Loucy (cell line): Measurements from ENCODE around the gene STK39.

Source experiments
- H2AFZ ChIP-seq: fragments of 200-600 bp; sonication (generic); 2 replicates; pipeline ENCODE4 v1.6.0; 2016; ENCODE audit warnings: antibody characterized with exemption, mild to moderate bottlenecking, low read length, moderate library complexity
- H3F3A ChIP-seq: fragments of 200-600 bp; 2 replicates; pipeline ENCODE4 v1.6.0; 2016; ENCODE audit warnings: antibody characterized with exemption, low read depth, mild to moderate bottlenecking
- H3K27me3 ChIP-seq: fragments of 200-600 bp; sonication (generic); 2 replicates; pipeline ENCODE4 v1.6.1; 2014; ENCODE audit warnings: low read length, mild to moderate bottlenecking; ENCODE audit not compliant: insufficient read depth, poor library complexity, severe bottlenecking
- H3K36me3 ChIP-seq: fragments of 200-600 bp; sonication (generic); 2 replicates; pipeline ENCODE4 v1.6.1; 2016; ENCODE audit warnings: low read length; ENCODE audit not compliant: insufficient read depth
- H3K4me1 ChIP-seq: fragments of 200-600 bp; sonication (generic); 2 replicates; pipeline ENCODE4 v1.5.1; 2014; ENCODE audit warnings: low read length, mild to moderate bottlenecking; ENCODE audit not compliant: insufficient read depth, poor library complexity, severe bottlenecking
- H3K4me2 ChIP-seq: fragments of 200-600 bp; sonication (generic); 2 replicates; pipeline ENCODE4 v1.6.0; 2014; ENCODE audit warnings: antibody characterized with exemption, low read length, low read depth, mild to moderate bottlenecking; ENCODE audit not compliant: poor library complexity, severe bottlenecking
- H3K4me3 ChIP-seq: fragments of 200-600 bp; sonication (generic); 2 replicates; pipeline ENCODE4 v1.5.1; 2014; ENCODE audit warnings: low read length, mild to moderate bottlenecking, mixed read lengths; ENCODE audit not compliant: poor library complexity, severe bottlenecking
- H3K79me2 ChIP-seq: fragments of 200-600 bp; sonication (generic); 2 replicates; pipeline ENCODE4 v1.6.1; 2014; ENCODE audit warnings: low read length; ENCODE audit not compliant: insufficient read depth
- H3K9ac ChIP-seq: fragments of 200-600 bp; sonication (generic); 2 replicates; pipeline ENCODE4 v1.6.0; 2014; ENCODE audit warnings: mild to moderate bottlenecking, low read depth, low read length, moderate library complexity; ENCODE audit not compliant: poor library complexity, severe bottlenecking
- H3K9me2 ChIP-seq: fragments of 200-600 bp; sonication (generic); replicated peaks from 2 replicates; pipeline ENCODE4 v1.6.1; 2016; ENCODE audit warnings: low read depth, low read length, mixed read lengths
- H3K9me3 ChIP-seq: fragments of 200-600 bp; sonication (generic); 2 replicates; pipeline ENCODE4 v1.6.1; 2014; ENCODE audit warnings: mild to moderate bottlenecking, antibody characterized with exemption, low read length, low read depth; ENCODE audit not compliant: insufficient read depth
- H4K20me1 ChIP-seq: fragments of 200-600 bp; sonication (generic); 2 replicates; pipeline ENCODE4 v1.6.0; 2014; ENCODE audit warnings: antibody characterized with exemption, low read length, mild to moderate bottlenecking; ENCODE audit not compliant: insufficient read depth, poor library complexity, severe bottlenecking
- CTCF ChIP-seq: fragments of 200-600 bp; sonication (generic); conservative IDR thresholded peaks from 2 replicates; pipeline ENCODE4 v1.5.1; 2014; ENCODE audit warnings: mild to moderate bottlenecking, antibody characterized with exemption, low read length
- EZH2phosphoT487 ChIP-seq: fragments of 200-600 bp; IDR thresholded peaks from 2 replicates; pipeline ENCODE4 v1.6.1; 2018; ENCODE audit warnings: antibody characterized with exemption, mild to moderate bottlenecking, moderate library complexity, borderline replicate concordance

The STK39 gene

GRCh38 chr2:168210216-168210894 is 37.0 kb downstream of the STK39 start:
- H3K79me2 ChIP-seq = peaks cover 83% of the 10 kb centered on the region
- no peak for TF ChIP-seq CTCF
- no peak for TF ChIP-seq EZH2phosphoT487
- no peaks in the 10 kb centered on the region for H3K36me3 ChIP-seq
- peaks cover 7% of the 10 kb centered on the region for H4K20me1 ChIP-seq
- no peaks in the 10 kb centered on the region for H3K27me3 ChIP-seq
- H3K9me3 ChIP-seq = no peaks in the 10 kb centered on the region
- H3K4me2 ChIP-seq = peak overlapping the region; percentile 30
- no peak overlapping the region for H2AFZ ChIP-seq
- no peak overlapping the region for H3K9ac ChIP-seq
- H3F3A ChIP-seq = no peaks in the 10 kb centered on the region
- H3K4me3 ChIP-seq = no peak overlapping the region
- H3K4me1 ChIP-seq = peaks cover 49% of the 10 kb centered on the region
- no peaks in the 10 kb centered on the region for H3K9me2 ChIP-seq

GRCh38 chr2:168208652-168209051 is 38.7 kb downstream of the STK39 start:
- Histone ChIP-seq H3K4me1 (peaks cover 49% of the 10 kb centered on the region), H3K27me3 (no peaks in the 10 kb centered on the region), H3K9me3 (no peaks in the 10 kb centered on the region), H3K9ac (no peak overlapping the region), H3F3A (no peaks in the 10 kb centered on the region), H4K20me1 (peaks cover 7% of the 10 kb centered on the region), H3K9me2 (no peaks in the 10 kb centered on the region), H2AFZ (no peak overlapping the region), H3K4me2 (peak overlapping the region; percentile 5), H3K4me3 (no peak overlapping the region), H3K79me2 (peaks cover 80% of the 10 kb centered on the region), H3K36me3 (no peaks in the 10 kb centered on the region)
- TF ChIP-seq EZH2phosphoT487 (no peak), CTCF (no peak)

GRCh38 chr2:168207851-168208250 is 39.5 kb downstream of the STK39 start:
- Histone ChIP-seq H2AFZ (no peak overlapping the region), H3K79me2 (peaks cover 77% of the 10 kb centered on the region), H3K9me3 (no peaks in the 10 kb centered on the region)

More at GRCh38 chr2:168207851-168208250, 39.5 kb downstream of the STK39 start:
- Histone ChIP-seq H3K4me3 (no peak overlapping the region), H3K9ac (no peak overlapping the region), H3K27me3 (no peaks in the 10 kb centered on the region), H4K20me1 (peaks cover 7% of the 10 kb centered on the region), H3K36me3 (no peaks in the 10 kb centered on the region), H3K4me2 (no peak overlapping the region), H3K9me2 (no peaks in the 10 kb centered on the region), H3K4me1 (peaks cover 48% of the 10 kb centered on the region), H3F3A (no peaks in the 10 kb centered on the region)
- TF ChIP-seq CTCF (no peak), EZH2phosphoT487 (no peak)
